Heart right ventricle (tissue), 16 donors: ENCODE results near the gene APC2. TPM values are rescaled to one million over a fixed set of nuclear protein-coding genes. Genes with fewer than 3 reads are reported as not detected.

Experiments used
- ATAC-seq, 8 donors: fragments of 200-7000 bp; cut with Tn5 transposase; one replicate each; pipeline ENCODE4 v1.9.1; 2020; ENCODE audit warnings: mild to moderate bottlenecking in 8 of 8, moderate library complexity in 8 of 8, moderate number of reproducible peaks in 1 of 8
- DNase-seq, 2 donors: peaks; one replicate each; pipeline ENCODE4 v3.0.0-alpha.2; 2020
- H3K27ac ChIP-seq, 10 donors: fragments of 200-600 bp; sonication (generic) in 2 of 10; one replicate each; pipeline versions ENCODE4 v1.5.0 to v1.8.0; 2020 to 2022; ENCODE audit warnings: mild to moderate bottlenecking in 3 of 10
- H3K27me3 ChIP-seq, 7 donors: fragments of 200-600 bp; one replicate each; pipeline ENCODE4 v1.8.0; 2021 to 2022; ENCODE audit warnings: mild to moderate bottlenecking in 2 of 7
- H3K36me3 ChIP-seq, 9 donors: fragments of 200-600 bp; sonication (generic) in 1 of 9; one replicate each; pipeline versions ENCODE4 v1.5.0 to v1.8.0; 2020 to 2022; ENCODE audit warnings: mild to moderate bottlenecking in 2 of 9
- H3K4me1 ChIP-seq, 9 donors: fragments of 200-600 bp; sonication (generic) in 1 of 9; one replicate each; pipeline versions ENCODE4 v1.5.0 to v1.8.0; 2020 to 2022; ENCODE audit warnings: mild to moderate bottlenecking in 4 of 9
- H3K4me3 ChIP-seq, 10 donors: fragments of 200-600 bp; sonication (generic) in 2 of 10; one replicate each; pipeline versions ENCODE4 v1.5.0 to v1.8.0; 2020 to 2022; ENCODE audit warnings: mild to moderate bottlenecking in 7 of 10, moderate library complexity in 2 of 10
- H3K9me3 ChIP-seq, 11 donors: fragments of 200-600 bp in 10 of 11; sonication (generic) in 2 of 11; one replicate each; pipeline versions ENCODE4 v1.5.0 to v1.8.0; 2013 to 2022; ENCODE audit warnings: mild to moderate bottlenecking in 2 of 11, control low read depth in 1 of 11, moderate library complexity in 1 of 11
- WGBS, 2 donors: extraction: QIAGEN DNeasy Blood & Tissue Kit; methylation state at CpG; one replicate each; pipeline ENCODE4 v1.1.7; 2013; ENCODE audit warnings: inconsistent platforms in 1 of 2; 5-methylcytosine and 5-hydroxymethylcytosine counted together
- intact Hi-C, 10 donors: fragments of 100-400 bp; cut with DNase I; formaldehyde crosslinking; loops; one replicate each; pipeline versions ENCODE4 v1.11.1 to v1.14.2; 2022
- polyA plus RNA-seq, 2 donors: library from polyadenylated mRNA; stranded (reverse); fragments of 200-250 nt; gene quantifications; one replicate each; pipeline ENCODE4 v1.2.3, GENCODE V29; 2013
- total RNA-seq, 10 donors: library from RNA; stranded (reverse); fragmentation: NEBNext Ultra II Directional in 3 of 10; extraction: Animal tissue kit (Norgen Biotek cat#: 25700) in 3 of 10; gene quantifications; one replicate each; pipeline versions ENCODE4 v1.2.1 to v1.2.4, GENCODE V29; 2021 to 2023
- TF ChIP-seq, protein P1 (sequence below), 9 donors: fragments of 200-600 bp; sonication (generic) in 2 of 9; IDR thresholded peaks; one replicate each; pipeline versions ENCODE4 v1.5.0 to v1.8.0; 2021 to 2022; ENCODE audit warnings: antibody characterized with exemption in 9 of 9, mild to moderate bottlenecking in 5 of 9, moderate library complexity in 1 of 9
- donor health status: Arrhythmogenic right ventricular cardiomyopathy.
- donor health status: ischemic (EF 13 %, LVEDD 7.1; RV severe dilation, severe dysfunction).
- donor health status: healthy with polysubstance abuse.
- donor health status: DM: no; HTN: yes; CAD: no.
- donor health status: DM: no; HTN: no; CAD: no.
- donor health status: ischemic (EF 25% LVEDD 6.9; RV normal size, moderate dysfunction).
- donor health status: ischemic (EF 25% LVEDD 5.7; RV mildly dilated, moderate dysfunction).
- donor health status: healthy.
- donor health status: DM: yes; HTN: yes; CAD: no.
- donor health status: Ischemic cardiomyopathy.
- donor health status: ischemic (EF 35%, LVEDD 5.7; RV mildly dilated, moderate dysfunction).
- donor health status: nonischemic (EF 11% LVEDD 7.7; RV severe dilation, severe dysfunction).
- donor health status: DM: yes; HTN: yes; CAD: no.
- donor health status: PGD.
- donor health status: ischemic (EF 29% LVEDD 5.4; RV normal size, mild dysfunction).
- donor health status: nonischemic (EF 23%, LVEDD 6.1; RV moderate dilation, normal function).

APC2 gene
- total and polyA plus RNA-seq, 12 donors, result 0.02 to 0.23 (median 0.09) TPM; not detected in 1

DNA sequence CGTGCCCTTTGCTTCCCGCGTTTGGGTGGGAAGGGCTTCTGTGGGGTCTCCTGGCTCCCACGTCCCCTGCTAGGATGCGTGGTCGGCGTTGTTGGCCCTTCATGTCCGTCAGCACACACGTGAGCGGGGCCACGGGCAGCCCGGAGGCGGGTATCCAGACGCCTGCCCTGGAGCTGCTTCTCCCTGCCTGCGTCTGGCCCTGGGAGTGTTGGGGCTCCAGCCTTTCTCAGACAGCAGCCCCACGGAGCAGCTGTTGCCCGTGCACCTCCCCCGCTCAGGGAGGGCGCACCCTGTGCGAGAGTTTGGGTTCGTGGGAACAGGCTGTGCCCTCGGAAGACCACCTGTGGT lies 28.0 kb upstream of the APC2 start:
- H3K27me3 ChIP-seq, result no peaks in the 10 kb centered on the region
- no peaks in the 10 kb centered on the region for H3K9me3 ChIP-seq
- H3K36me3 ChIP-seq, result peaks cover 5 to 92% (median 57%) of the 10 kb centered on the region in 9 donors
- peaks cover 14 to 41% (median 24%) of the 10 kb centered on the region in 9 donors for H3K4me1 ChIP-seq
- H3K27ac ChIP-seq, result no peak overlapping the region
- TF ChIP-seq, protein P1, sequence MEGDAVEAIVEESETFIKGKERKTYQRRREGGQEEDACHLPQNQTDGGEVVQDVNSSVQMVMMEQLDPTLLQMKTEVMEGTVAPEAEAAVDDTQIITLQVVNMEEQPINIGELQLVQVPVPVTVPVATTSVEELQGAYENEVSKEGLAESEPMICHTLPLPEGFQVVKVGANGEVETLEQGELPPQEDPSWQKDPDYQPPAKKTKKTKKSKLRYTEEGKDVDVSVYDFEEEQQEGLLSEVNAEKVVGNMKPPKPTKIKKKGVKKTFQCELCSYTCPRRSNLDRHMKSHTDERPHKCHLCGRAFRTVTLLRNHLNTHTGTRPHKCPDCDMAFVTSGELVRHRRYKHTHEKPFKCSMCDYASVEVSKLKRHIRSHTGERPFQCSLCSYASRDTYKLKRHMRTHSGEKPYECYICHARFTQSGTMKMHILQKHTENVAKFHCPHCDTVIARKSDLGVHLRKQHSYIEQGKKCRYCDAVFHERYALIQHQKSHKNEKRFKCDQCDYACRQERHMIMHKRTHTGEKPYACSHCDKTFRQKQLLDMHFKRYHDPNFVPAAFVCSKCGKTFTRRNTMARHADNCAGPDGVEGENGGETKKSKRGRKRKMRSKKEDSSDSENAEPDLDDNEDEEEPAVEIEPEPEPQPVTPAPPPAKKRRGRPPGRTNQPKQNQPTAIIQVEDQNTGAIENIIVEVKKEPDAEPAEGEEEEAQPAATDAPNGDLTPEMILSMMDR (IDR thresholded peaks at IDR 0.05), result no peak
- WGBS, 2 donors, result 83 to 86% methylated on average over 22 of the region's 22 CpGs
- DNase-seq, result no peak
- intact Hi-C loops, result no loop called here
- H3K4me3 ChIP-seq, result no peak overlapping the region
- no peak for ATAC-seq

DNA sequence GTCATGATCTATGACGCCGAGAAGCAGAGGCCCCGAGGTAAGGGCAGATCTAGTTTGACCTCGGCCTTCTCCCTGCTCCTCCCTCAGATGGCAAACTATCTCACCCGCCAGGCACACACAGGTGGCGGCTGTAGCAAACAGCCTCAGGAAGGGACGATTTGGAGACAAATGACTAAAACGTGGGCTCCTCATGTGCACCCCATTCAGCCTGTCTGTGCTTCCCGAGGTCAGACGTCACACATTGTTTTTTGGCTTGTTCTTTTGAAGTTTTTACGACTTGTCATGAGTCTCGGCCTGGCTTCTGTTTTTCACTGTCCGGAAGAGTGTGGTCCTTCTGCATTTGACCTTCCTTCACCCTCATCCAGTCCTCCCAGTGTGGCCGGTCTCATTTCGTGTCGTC lies 27.6 kb upstream of the APC2 start:
- H3K4me3 ChIP-seq, result no peak overlapping the region
- DNase-seq, result no peak
- ATAC-seq, result no peak
- no peaks in the 10 kb centered on the region for H3K9me3 ChIP-seq
- no peaks in the 10 kb centered on the region for H3K27me3 ChIP-seq
- TF ChIP-seq, protein P1 (IDR thresholded peaks at IDR 0.05), result no peak
- peaks cover 5 to 93% (median 57%) of the 10 kb centered on the region in 9 donors for H3K36me3 ChIP-seq
- peaks cover 11 to 40% (median 20%) of the 10 kb centered on the region in 9 donors for H3K4me1 ChIP-seq
- intact Hi-C loops, result no loop called here
- no peak overlapping the region for H3K27ac ChIP-seq
- 65 to 71% methylated on average over 16 of the region's 16 CpGs for WGBS, 2 donors

DNA sequence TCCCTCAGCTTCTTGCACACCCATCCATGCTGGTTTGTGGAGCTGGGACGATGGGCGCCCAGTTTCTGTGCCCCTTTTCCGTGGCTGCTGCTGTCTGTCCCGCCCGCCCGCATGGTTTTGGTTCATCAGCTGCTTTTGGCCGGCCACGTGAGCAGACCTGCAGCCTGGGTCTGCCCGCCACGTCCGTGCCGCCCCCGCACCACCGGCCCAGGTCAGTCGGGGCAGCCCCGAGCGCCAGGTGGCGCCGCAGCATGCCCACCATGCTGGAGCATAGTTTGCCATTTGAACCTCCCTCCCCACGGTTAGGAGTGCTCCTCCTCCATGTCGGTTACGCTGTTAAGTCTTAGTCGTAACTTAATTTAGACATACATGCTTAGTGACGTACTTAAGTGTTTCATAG lies 27.0 kb upstream of the APC2 start:
- TF ChIP-seq, protein P1 (IDR thresholded peaks at IDR 0.05), result no peak
- H3K4me1 ChIP-seq, result peaks cover 7 to 34% (median 14%) of the 10 kb centered on the region in 9 donors
- H3K27ac ChIP-seq, result no peak overlapping the region
- no peaks in the 10 kb centered on the region for H3K9me3 ChIP-seq
- H3K36me3 ChIP-seq, result peaks cover 5 to 93% (median 61%) of the 10 kb centered on the region in 9 donors
- WGBS, 2 donors, result 87 to 91% methylated on average over 24 of the region's 24 CpGs
- no peak overlapping the region for H3K4me3 ChIP-seq
- intact Hi-C loops, result no loop called here
- ATAC-seq (no peak), DNase-seq (no peak)
- no peaks in the 10 kb centered on the region for H3K27me3 ChIP-seq

DNA sequence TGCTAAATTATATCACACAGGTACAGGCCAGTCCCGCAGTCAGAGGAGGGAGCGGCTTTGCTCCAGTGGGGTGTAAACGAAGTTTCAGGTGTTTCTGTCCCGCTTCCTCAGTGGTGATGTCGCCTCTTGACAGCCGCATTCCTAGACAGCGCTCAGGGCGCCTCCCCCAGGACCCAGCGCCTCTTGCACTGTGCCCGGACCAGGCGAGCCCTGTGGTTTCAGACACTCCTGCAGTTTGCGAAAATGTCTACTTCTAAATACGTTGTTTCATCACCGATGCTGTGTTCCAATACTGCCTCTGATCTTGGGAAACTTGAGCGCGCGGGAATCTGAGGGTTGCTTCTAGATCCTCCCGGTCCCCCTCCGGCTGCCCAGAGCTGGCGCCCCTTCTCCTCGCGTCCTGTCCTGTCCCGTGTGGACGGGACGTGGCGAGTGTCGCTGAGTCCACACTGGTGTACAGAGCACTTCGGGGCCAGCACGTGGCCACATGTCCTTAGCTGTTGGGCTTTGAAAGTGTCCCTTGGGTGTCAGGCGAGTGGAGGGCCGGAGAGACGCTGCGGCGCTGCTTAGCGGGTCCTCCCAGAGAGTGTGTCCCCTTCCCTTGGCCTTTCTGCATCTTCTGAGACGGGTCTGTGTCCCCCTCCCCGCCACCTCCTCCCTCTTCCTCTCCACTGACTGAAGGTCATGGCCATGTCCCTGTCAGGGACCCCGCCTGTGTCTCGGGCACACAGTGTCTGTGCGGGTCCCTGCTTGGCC lies 26.3 kb upstream of the APC2 start:
- 89 to 92% methylated on average over 40 of the region's 40 CpGs for WGBS, 2 donors
- H3K27ac ChIP-seq, result no peak overlapping the region
- intact Hi-C loops, result no loop called here
- peaks cover under 1 to 28% (median 8%) of the 10 kb centered on the region in 9 donors for H3K4me1 ChIP-seq
- ATAC-seq (no peak), DNase-seq (no peak)
- peaks cover 5 to 93% (median 65%) of the 10 kb centered on the region in 9 donors for H3K36me3 ChIP-seq
- TF ChIP-seq, protein P1 (IDR thresholded peaks at IDR 0.05), result no peak
- H3K27me3 ChIP-seq, result no peaks in the 10 kb centered on the region
- no peak overlapping the region for H3K4me3 ChIP-seq
- H3K9me3 ChIP-seq, result no peaks in the 10 kb centered on the region
